Kidney tubule cell (primary cell): ENCODE data around the gene SUPT20H.
A peak's percentile ranks its signal among the peaks of the same experiment; 100 is the strongest.

ENCODE experiments used
- DNase-seq: peaks from one replicate; pipeline ENCODE4 v3.0.0-alpha.2; 2018; ENCODE audit warnings: low spot score

SUPT20H gene

GRCh38 chr13:36999054-36999714 lies 60.3 kb downstream of the SUPT20H start, which contains the start of gene ALG5:
ALG5 (minus strand) TSS chr13:36999340; CDS start chr13:36999300, 40 bp downstream.
- peak; percentile 88 for DNase-seq

- peak; percentile 13 for DNase-seq
These were observed 60.9 kb downstream of the SUPT20H start for GRCh38 chr13:36998624-36999041.

- DNase-seq, result no peak
These were observed 61.6 kb downstream of the SUPT20H start for GRCh38 chr13:36997716-36998427.

GRCh38 chr13:36992362-36992761 lies 67.1 kb downstream of the SUPT20H start:
- no peak for DNase-seq

- peak; percentile 50 for DNase-seq
These were observed 72.8 kb downstream of the SUPT20H start for GRCh38 chr13:36986462-36987240.

- peak; percentile 55 for DNase-seq
These were observed 78.2 kb downstream of the SUPT20H start for GRCh38 chr13:36981156-36981743.

GRCh38 chr13:36979361-36980050 lies 80.0 kb downstream of the SUPT20H start:
- peak; percentile 50 for DNase-seq

GRCh38 chr13:36975172-36975571 lies 84.3 kb downstream of the SUPT20H start:
- DNase-seq, result no peak

GRCh38 chr13:36973621-36974295 lies 85.7 kb downstream of the SUPT20H start:
- DNase-seq, result no peak

- no peak for DNase-seq
These were observed 86.5 kb downstream of the SUPT20H start for GRCh38 chr13:36973009-36973408.

- peak; percentile 18 for DNase-seq
These were observed 93.1 kb downstream of the SUPT20H start for GRCh38 chr13:36966404-36966803.

GRCh38 chr13:36965767-36966166 lies 93.7 kb downstream of the SUPT20H start:
- peak; percentile 87 for DNase-seq

- DNase-seq, result no peak
These were observed 99.9 kb downstream of the SUPT20H start for GRCh38 chr13:36959456-36960116.
